Fibroblast of pulmonary artery (primary cell): ENCODE data around the gene A2M.

Experiments used
- DNase-seq: peaks from one replicate; pipeline ENCODE4 v3.0.0-alpha.2; 2010; ENCODE audit warnings: low read depth
- H3K4me3 ChIP-seq: replicated peaks from 2 replicates; pipeline ENCODE4 v1.5.1; 2011; ENCODE audit warnings: low read depth, mild to moderate bottlenecking, control low read depth, low read length, moderate library complexity
- CTCF ChIP-seq: IDR thresholded peaks from 2 replicates; pipeline ENCODE4 v1.5.1; 2011; ENCODE audit warnings: mild to moderate bottlenecking, control low read depth, low read length, inconsistent platforms; ENCODE audit errors: missing control alignments

The A2M gene

GRCh38 chr12:9032202-9032964 is 83.3 kb downstream of the A2M start:
- no peak for DNase-seq
- no peak overlapping the region for H3K4me3 ChIP-seq
- no peak for TF ChIP-seq CTCF

GRCh38 chr12:9030776-9031175 is 84.9 kb downstream of the A2M start:
- H3K4me3 ChIP-seq: no peak overlapping the region
- no peak for DNase-seq
- no peak for TF ChIP-seq CTCF

GRCh38 chr12:9027161-9028059 is 88.3 kb downstream of the A2M start:
- DNase-seq: no peak
- no peak for TF ChIP-seq CTCF
- H3K4me3 ChIP-seq: no peak overlapping the region

- no peak for TF ChIP-seq CTCF
- DNase-seq: no peak
- no peak overlapping the region for H3K4me3 ChIP-seq
These were observed 91.2 kb downstream of the A2M start for GRCh38 chr12:9024512-9024911.

GRCh38 chr12:9022592-9022991 is 93.1 kb downstream of the A2M start:
- TF ChIP-seq CTCF: no peak
- no peak for DNase-seq
- no peak overlapping the region for H3K4me3 ChIP-seq
